HepG2 (cell line): Measurements from ENCODE around the gene NDC80. TPM values are rescaled to one million over a fixed set of nuclear protein-coding genes. Genes with fewer than 3 reads are reported as not detected.
A peak's percentile ranks its signal among the peaks of the same experiment; 100 is the strongest.

Source experiments
- FOXA1 ChIP-seq, 2 experiments: fragments of 450-650 bp in 1 of 2; sonication (generic) in 1 of 2; formaldehyde crosslinking in 1 of 2; IDR thresholded peaks; 2 replicates each; pipeline versions ENCODE4 v1.4.0 to v1.6.1; 2016 to 2020; ENCODE audit warnings: missing genetic modification reagents in 1 of 2
- FOXK2 ChIP-seq: fragments of 450-650 bp; IDR thresholded peaks from 2 replicates; pipeline ENCODE4 v1.6.1; 2016
- KLF9 ChIP-seq: IDR thresholded peaks from 2 replicates; pipeline ENCODE4 v1.6.1; 2016; ENCODE audit warnings: low read depth
- MIER2 ChIP-seq: IDR thresholded peaks from 2 replicates; pipeline ENCODE4 v1.6.1; 2016; ENCODE audit warnings: missing biosample characterization, missing genetic modification reagents
- MIER3 ChIP-seq: IDR thresholded peaks from 2 replicates; pipeline ENCODE4 v1.6.1; 2016; ENCODE audit warnings: missing compliant biosample characterization, borderline replicate concordance
- MXD4 ChIP-seq: IDR thresholded peaks from 2 replicates; pipeline ENCODE4 v1.6.1; 2016; ENCODE audit warnings: mild to moderate bottlenecking, missing biosample characterization, missing genetic modification reagents
- NR2C2 ChIP-seq: sonication (generic); formaldehyde crosslinking; IDR thresholded peaks from 2 replicates; pipeline ENCODE4 v1.4.0; 2020; ENCODE audit warnings: missing genetic modification reagents, mild to moderate bottlenecking, moderate library complexity, borderline replicate concordance
- SALL2 ChIP-seq: sonication (generic); formaldehyde crosslinking; IDR thresholded peaks from 2 replicates; pipeline ENCODE4 v1.8.1; 2023; ENCODE audit warnings: mild to moderate bottlenecking, missing genetic modification reagents, inconsistent platforms
- ZKSCAN5 ChIP-seq: sonication (generic); formaldehyde crosslinking; IDR thresholded peaks from 2 replicates; pipeline ENCODE4 v1.5.1; 2020; ENCODE audit warnings: mild to moderate bottlenecking, missing genetic modification reagents
- ZNF143 ChIP-seq: sonication (generic); formaldehyde crosslinking; IDR thresholded peaks from 2 replicates; pipeline ENCODE4 v1.4.0; 2020; ENCODE audit warnings: missing genetic modification reagents
- ZNF33B ChIP-seq: sonication (generic); formaldehyde crosslinking; IDR thresholded peaks from 2 replicates; pipeline ENCODE4 v1.5.1; 2020; ENCODE audit warnings: mild to moderate bottlenecking, missing genetic modification reagents
- ZNF547 ChIP-seq: sonication (generic); formaldehyde crosslinking; IDR thresholded peaks from 2 replicates; pipeline ENCODE4 v1.5.1; 2020; ENCODE audit warnings: mild to moderate bottlenecking, missing genetic modification reagents
- polyA plus RNA-seq, 8 experiments: library from polyadenylated mRNA; depleted of rRNA in 3 of 8; stranded (reverse) in 7 of 8; unstranded in 1 of 8; fragments of >200 nt; fragmentation: Illumina TruSeq in 4 of 8; extraction: Trizol in 4 of 8; gene quantifications; 2 replicates each; pipeline versions ENCODE4 v1.2.1 to v1.2.3, GENCODE V29; 2011 to 2016; ENCODE audit warnings: low read depth in 4 of 8, missing spikeins in 1 of 8, mixed read lengths in 1 of 8; ENCODE audit not compliant: insufficient read depth in 1 of 8
- total RNA-seq, 5 experiments: library from RNA; depleted of rRNA; stranded (reverse); fragments of >200 nt; fragmentation: Illumina TruSeq; extraction: Trizol; gene quantifications; 2 replicates each; pipeline ENCODE4 v1.2.3, GENCODE V29; 2016; ENCODE audit warnings: low read depth in 1 of 5
- TF ChIP-seq, protein P1 (sequence below), 2 experiments: sonication (generic) in 1 of 2; formaldehyde crosslinking in 1 of 2; IDR thresholded peaks; 2 replicates each; pipeline versions ENCODE4 v1.4.0 to v1.6.1; 2018 to 2020; ENCODE audit warnings: missing genetic modification reagents in 2 of 2, borderline replicate concordance in 1 of 2, low read depth in 1 of 2, mild to moderate bottlenecking in 1 of 2, missing biosample characterization in 1 of 2
- TF ChIP-seq, protein P2 (sequence below): sonication (generic); formaldehyde crosslinking; IDR thresholded peaks from 2 replicates; pipeline ENCODE4 v1.8.0; 2022; ENCODE audit warnings: missing genetic modification reagents, mild to moderate bottlenecking, moderate library complexity, borderline replicate concordance
- TF ChIP-seq, protein P3 (sequence below): sonication (generic); formaldehyde crosslinking; IDR thresholded peaks from 2 replicates; pipeline ENCODE4 v1.4.0; 2020; ENCODE audit warnings: missing genetic modification reagents, mild to moderate bottlenecking, borderline replicate concordance
- TF ChIP-seq, protein P4 (sequence below): fragments of 450-650 bp; IDR thresholded peaks from 2 replicates; pipeline ENCODE4 v1.6.1; 2017; ENCODE audit warnings: mild to moderate bottlenecking
- TF ChIP-seq, protein P5 (sequence below): IDR thresholded peaks from 2 replicates; pipeline ENCODE4 v1.6.1; 2016; ENCODE audit warnings: control low read depth

Gene NDC80
- total and polyA plus RNA-seq, 2 of the 13 experiments (the other 11 are each of a cell fraction or from before 2014, with no cell fraction given): 9.6 to 33.0 TPM

DNA sequence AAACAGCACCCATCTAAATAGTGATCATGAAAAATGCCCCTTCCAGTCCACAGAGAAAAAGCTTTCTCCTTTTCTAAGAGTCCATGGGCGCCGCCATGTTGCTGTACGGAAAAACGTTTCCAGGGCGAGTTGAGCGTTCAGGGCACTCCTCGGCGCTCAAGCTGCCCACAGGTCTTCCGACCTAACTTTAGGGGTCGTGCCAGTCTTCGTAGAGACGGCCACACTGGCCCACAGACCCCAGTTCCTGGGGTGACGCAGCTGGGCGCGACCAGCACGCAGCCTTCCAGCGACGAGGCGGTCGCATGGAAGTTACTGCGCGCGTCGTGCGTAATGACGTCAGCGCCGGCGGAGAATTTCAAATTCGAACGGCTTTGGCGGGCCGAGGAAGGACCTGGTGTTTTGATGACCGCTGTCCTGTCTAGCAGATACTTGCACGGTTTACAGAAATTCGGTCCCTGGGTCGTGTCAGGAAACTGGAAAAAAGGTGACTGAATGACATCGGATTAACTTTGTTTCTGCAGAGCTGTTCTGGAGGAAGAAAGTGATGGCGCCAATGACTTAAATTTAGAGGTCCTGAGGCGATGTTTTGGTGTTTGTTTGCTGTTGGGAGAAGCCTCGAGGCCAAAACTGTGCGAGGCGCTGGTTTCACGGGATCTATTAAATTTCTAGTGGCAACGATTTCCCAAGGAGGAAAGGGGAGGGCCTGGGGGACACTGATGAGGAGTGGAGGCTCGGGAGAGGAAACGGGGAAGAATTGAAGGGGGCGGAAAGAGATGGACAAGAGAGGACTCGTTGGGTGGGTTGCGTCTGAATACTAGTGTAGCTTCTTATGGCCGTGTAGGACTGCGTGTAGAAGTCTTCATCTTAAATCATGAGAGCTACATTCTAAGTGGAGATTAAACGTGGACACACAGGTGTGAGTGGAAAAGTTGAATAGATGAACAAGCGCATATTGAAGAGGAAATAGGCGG is at the start of gene NDC80, which contains the start of gene METTL4 (continued):
- TF ChIP-seq, protein P1, sequence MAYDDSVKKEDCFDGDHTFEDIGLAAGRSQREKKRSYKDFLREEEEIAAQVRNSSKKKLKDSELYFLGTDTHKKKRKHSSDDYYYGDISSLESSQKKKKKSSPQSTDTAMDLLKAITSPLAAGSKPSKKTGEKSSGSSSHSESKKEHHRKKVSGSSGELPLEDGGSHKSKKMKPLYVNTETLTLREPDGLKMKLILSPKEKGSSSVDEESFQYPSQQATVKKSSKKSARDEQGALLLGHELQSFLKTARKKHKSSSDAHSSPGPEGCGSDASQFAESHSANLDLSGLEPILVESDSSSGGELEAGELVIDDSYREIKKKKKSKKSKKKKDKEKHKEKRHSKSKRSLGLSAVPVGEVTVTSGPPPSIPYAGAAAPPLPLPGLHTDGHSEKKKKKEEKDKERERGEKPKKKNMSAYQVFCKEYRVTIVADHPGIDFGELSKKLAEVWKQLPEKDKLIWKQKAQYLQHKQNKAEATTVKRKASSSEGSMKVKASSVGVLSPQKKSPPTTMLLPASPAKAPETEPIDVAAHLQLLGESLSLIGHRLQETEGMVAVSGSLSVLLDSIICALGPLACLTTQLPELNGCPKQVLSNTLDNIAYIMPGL (CRISPR knock-in tag; IDR thresholded peaks at IDR 0.05; ENCODE audit: borderline replicate concordance in 1 of 2, low read depth in 1 of 2): peak in 1 of 2 experiments; percentile 46; a peak in 2 of 4 replicates
- TF ChIP-seq MIER2 (CRISPR knock-in tag) (0 out of 2 replicates have a peak, but pooled peaks have one; percentile 11), SALL2 (CRISPR knock-in tag) (0 out of 2 replicates have a peak, but pooled peaks have one; percentile 28), ZNF143 (CRISPR knock-in tag) (peak; percentile 70), MXD4 (CRISPR knock-in tag) (peak; percentile 66; the same call in 1 of the 2 replicates), ZKSCAN5 (CRISPR knock-in tag) (no peak), KLF9 (CRISPR knock-in tag) (peak; percentile 39; the same call in 1 of the 2 replicates), ZNF33B (CRISPR knock-in tag) (no peak; the same call in 1 of the 2 replicates), MIER3 (CRISPR knock-in tag) (no peak), NR2C2 (peak; percentile 85), FOXA1 (IDR thresholded peaks at IDR 0.05) (no peak), FOXA1 (CRISPR knock-in tag; IDR thresholded peaks at IDR 0.05) (no peak), ZNF547 (0 out of 2 replicates have a peak, but pooled peaks have one; percentile 54), FOXK2 (no peak)
- TF ChIP-seq, protein P2, sequence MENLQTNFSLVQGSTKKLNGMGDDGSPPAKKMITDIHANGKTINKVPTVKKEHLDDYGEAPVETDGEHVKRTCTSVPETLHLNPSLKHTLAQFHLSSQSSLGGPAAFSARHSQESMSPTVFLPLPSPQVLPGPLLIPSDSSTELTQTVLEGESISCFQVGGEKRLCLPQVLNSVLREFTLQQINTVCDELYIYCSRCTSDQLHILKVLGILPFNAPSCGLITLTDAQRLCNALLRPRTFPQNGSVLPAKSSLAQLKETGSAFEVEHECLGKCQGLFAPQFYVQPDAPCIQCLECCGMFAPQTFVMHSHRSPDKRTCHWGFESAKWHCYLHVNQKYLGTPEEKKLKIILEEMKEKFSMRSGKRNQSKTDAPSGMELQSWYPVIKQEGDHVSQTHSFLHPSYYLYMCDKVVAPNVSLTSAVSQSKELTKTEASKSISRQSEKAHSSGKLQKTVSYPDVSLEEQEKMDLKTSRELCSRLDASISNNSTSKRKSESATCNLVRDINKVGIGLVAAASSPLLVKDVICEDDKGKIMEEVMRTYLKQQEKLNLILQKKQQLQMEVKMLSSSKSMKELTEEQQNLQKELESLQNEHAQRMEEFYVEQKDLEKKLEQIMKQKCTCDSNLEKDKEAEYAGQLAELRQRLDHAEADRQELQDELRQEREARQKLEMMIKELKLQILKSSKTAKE: peak; percentile 57; the same call in 1 of the 2 replicates
- TF ChIP-seq, protein P3, sequence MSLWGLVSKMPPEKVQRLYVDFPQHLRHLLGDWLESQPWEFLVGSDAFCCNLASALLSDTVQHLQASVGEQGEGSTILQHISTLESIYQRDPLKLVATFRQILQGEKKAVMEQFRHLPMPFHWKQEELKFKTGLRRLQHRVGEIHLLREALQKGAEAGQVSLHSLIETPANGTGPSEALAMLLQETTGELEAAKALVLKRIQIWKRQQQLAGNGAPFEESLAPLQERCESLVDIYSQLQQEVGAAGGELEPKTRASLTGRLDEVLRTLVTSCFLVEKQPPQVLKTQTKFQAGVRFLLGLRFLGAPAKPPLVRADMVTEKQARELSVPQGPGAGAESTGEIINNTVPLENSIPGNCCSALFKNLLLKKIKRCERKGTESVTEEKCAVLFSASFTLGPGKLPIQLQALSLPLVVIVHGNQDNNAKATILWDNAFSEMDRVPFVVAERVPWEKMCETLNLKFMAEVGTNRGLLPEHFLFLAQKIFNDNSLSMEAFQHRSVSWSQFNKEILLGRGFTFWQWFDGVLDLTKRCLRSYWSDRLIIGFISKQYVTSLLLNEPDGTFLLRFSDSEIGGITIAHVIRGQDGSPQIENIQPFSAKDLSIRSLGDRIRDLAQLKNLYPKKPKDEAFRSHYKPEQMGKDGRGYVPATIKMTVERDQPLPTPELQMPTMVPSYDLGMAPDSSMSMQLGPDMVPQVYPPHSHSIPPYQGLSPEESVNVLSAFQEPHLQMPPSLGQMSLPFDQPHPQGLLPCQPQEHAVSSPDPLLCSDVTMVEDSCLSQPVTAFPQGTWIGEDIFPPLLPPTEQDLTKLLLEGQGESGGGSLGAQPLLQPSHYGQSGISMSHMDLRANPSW (CRISPR knock-in tag): peak; percentile 77; the same call in 1 of the 2 replicates
- TF ChIP-seq, protein P4, sequence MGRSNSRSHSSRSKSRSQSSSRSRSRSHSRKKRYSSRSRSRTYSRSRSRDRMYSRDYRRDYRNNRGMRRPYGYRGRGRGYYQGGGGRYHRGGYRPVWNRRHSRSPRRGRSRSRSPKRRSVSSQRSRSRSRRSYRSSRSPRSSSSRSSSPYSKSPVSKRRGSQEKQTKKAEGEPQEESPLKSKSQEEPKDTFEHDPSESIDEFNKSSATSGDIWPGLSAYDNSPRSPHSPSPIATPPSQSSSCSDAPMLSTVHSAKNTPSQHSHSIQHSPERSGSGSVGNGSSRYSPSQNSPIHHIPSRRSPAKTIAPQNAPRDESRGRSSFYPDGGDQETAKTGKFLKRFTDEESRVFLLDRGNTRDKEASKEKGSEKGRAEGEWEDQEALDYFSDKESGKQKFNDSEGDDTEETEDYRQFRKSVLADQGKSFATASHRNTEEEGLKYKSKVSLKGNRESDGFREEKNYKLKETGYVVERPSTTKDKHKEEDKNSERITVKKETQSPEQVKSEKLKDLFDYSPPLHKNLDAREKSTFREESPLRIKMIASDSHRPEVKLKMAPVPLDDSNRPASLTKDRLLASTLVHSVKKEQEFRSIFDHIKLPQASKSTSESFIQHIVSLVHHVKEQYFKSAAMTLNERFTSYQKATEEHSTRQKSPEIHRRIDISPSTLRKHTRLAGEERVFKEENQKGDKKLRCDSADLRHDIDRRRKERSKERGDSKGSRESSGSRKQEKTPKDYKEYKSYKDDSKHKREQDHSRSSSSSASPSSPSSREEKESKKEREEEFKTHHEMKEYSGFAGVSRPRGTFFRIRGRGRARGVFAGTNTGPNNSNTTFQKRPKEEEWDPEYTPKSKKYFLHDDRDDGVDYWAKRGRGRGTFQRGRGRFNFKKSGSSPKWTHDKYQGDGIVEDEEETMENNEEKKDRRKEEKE: no peak
- TF ChIP-seq, protein P5, sequence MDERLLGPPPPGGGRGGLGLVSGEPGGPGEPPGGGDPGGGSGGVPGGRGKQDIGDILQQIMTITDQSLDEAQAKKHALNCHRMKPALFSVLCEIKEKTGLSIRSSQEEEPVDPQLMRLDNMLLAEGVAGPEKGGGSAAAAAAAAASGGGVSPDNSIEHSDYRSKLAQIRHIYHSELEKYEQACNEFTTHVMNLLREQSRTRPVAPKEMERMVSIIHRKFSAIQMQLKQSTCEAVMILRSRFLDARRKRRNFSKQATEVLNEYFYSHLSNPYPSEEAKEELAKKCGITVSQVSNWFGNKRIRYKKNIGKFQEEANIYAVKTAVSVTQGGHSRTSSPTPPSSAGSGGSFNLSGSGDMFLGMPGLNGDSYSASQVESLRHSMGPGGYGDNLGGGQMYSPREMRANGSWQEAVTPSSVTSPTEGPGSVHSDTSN (CRISPR knock-in tag): no peak
